Hypothalamus (tissue), 51 donors: ENCODE measurements around the gene ITPR1.
A peak's percentile ranks its signal among the peaks of the same experiment; 100 is the strongest.

ENCODE experiments used
- DNase-seq, 51 donors: peaks; one replicate each; lab custom pipeline; 2025; lab: John Stamatoyannopoulos, UW

Gene ITPR1

DNA sequence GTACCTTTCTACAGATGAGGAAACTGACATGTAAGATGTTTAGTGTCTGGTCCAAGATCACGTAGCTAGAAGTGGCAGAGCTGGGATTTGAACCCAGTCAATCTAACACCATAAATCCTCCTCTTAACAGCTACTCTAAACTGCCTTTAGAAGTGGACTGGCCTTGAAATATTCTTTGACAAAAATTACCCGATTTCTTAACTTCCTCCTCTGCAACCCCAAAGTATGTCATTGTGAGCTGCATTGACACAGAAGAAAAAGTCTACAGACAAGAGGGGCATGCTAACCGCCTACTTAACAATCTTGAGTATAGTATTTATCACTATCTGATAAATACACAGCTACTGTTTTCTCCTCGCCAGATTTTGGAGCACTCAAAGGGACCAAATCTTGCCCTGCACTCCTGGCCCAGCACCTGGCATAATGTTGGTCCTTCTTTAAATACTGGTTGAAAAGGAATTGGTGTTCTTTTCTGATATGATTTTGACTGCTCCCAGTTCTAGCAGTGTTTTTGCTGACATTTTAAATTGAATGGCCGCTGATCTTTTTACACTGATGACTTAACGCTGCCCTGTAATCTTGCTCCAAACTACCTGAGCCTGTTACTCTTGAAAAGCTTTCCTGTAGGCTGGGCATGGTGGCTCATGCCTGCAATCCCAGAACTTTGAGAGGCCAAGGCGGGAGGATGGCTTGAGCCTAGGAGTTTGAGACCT lies 36.9 kb downstream of the ITPR1 start:
- DNase-seq: no peak

GRCh38 chr3:4531478-4532025 lies 38.4 kb downstream of the ITPR1 start:
- DNase-seq: no peak

DNA sequence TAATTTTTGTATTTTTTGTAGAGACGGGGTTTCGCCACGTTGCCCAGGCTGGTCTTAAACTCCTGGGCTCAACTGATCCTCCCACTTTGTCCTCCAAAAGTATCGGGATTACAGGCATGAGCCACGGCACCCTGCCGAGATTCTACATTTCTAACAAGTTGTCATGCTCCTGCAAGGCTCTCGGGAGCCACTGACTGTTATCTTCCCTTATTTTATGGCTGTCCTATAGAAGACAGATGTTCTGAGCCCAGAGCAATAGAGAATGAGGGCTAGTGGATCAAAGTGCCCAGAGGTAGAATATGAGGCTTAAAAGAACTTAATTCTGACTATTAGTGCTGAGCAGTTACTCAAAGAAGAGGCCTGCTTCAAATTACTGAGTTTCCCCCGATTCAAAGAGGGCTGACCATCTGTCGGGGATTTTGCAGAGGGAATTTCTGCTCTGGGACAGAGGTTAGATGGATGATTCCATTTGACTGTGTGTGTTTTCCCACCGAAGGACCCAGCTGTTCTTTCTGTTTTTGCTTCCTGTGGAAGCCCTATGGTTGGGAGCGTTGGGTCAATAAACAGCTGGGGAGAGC lies 39.5 kb downstream of the ITPR1 start:
- DNase-seq: no peak

DNA sequence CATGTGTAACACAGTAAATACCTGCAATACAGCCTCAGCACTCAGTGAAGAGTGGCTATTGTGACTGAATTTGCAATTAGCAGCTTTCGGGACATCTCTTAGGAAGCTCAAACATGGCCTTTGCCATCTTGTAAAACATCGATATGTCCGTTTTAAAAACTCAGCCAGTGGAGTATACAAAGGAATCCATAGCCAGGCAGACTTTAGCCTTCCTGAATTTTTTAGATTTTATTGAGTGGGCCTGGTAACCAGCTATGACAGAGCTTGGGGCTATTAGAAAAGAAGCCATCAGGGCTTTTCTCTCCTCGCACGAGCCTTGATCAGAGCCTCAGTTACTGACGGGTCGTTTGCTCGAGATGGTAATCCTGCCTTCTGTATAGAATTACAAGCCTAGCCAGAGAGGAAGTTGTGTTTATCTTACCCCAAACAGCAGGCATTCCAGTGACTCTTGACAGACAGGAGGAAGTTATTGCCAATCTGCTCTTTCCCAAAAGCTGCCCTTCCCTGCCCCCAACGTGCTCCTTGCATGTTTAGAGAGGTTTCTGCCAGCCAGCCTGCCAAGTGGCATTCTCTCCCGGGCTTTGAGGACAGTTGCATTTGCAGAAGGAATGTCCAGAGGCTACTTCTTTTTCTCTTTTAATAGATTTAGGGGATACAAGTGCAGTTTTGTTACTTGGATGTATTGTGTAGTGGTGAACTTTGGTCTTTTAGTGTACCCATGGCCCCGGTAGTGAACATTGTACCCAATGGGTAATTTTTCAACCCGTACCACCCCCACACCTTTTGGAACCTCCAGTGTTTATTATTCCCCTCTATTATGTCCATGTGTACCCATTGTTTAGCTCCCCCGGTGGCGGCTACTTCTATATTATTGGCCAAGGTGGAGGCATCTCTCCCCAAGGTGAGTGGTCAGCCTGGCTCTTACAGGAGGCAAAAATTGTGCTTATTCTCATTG lies 40.6 kb downstream of the ITPR1 start:
- DNase-seq: peak in 10 of 51 donors; percentile 2 to 28 (median 15)

GRCh38 chr3:4534906-4535305 lies 41.8 kb downstream of the ITPR1 start:
- DNase-seq: no peak

GRCh38 chr3:4536260-4536659 lies 43.1 kb downstream of the ITPR1 start:
- DNase-seq: no peak

DNA sequence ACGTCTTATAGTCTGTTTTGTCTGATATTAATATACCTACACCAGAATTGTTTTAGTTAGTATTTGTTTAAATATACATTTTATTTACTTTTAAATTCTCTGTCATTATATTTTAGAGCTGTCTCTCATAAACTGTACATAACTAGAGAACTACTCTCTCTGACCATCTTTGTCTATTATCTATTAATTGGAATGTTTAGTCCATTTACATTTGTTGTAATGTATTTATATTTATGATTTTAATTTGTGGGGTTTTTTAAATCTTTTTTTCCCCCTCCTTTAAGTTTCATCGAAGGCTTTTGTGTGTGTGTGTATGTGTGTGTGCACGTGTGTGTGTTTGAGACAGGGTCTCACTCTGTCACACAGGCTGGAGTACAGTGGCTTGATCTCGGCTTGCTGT lies 47.1 kb downstream of the ITPR1 start:
- DNase-seq: no peak

GRCh38 chr3:4543110-4543509 lies 50.0 kb downstream of the ITPR1 start:
- no peak for DNase-seq

DNA sequence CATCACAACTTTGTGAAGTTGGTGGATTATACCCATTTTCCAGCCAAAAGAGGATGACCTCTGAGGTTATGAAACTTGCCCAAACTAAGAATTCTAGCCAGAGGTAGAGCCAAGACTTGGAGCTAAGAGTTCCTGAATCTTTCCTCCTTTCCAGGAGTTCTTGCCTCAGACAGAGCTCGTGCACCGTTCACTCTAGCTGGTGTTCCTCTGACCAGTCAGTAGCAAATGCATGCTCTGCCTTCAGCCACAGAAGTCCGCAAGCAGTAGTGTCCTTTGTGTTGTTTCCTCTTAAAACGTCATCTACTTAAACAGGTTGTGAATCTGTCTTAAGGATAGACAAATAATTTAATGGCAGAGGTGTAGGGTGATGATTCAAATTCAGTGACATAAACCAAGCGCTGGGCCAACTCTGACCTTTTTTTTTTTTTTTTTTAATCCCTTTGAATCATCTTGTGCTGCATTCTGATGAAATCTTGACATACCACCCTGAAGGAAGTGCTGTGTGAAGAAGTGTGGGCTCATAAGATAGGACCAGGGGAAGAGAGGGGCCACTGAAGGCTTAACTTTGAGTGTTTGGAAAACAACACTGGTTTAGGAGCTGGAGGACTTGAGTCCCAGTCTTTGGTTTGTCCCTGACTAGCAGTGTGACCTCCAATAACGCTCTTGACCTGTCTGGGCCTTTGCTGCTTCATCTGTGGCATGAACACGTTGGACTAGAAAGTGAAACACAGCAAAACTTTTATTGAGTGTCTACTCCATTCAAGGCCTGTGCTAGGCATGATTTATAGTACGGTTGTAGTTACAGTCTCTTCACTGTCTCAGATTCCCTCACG lies 53.4 kb downstream of the ITPR1 start:
- no peak for DNase-seq

- no peak for DNase-seq
Observed at GRCh38 chr3:4547799-4548198, 54.7 kb downstream of the ITPR1 start.

- DNase-seq: no peak
Observed at GRCh38 chr3:4548356-4548755, 55.2 kb downstream of the ITPR1 start.

DNA sequence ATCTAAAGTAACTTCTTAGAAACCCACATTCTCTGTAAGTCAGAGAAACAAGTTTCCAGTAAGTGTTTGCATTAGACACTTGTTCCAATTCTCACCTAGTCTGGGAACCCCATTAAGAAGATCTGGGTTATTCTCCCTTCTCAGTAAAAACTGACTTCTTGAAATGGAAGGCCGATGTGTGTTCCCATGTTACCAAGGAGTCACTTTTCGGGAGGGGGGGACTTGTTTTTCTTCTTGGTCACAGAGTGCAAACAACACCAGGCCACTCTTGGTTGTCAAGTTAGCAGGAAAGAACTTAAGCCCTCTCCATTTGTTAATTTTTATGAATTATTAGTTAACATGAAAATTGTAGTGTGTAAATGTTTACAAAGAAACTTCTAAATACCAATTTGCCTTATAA lies 55.6 kb downstream of the ITPR1 start:
- no peak for DNase-seq

- no peak for DNase-seq
Observed at GRCh38 chr3:4549896-4550295, 56.7 kb downstream of the ITPR1 start.

DNA sequence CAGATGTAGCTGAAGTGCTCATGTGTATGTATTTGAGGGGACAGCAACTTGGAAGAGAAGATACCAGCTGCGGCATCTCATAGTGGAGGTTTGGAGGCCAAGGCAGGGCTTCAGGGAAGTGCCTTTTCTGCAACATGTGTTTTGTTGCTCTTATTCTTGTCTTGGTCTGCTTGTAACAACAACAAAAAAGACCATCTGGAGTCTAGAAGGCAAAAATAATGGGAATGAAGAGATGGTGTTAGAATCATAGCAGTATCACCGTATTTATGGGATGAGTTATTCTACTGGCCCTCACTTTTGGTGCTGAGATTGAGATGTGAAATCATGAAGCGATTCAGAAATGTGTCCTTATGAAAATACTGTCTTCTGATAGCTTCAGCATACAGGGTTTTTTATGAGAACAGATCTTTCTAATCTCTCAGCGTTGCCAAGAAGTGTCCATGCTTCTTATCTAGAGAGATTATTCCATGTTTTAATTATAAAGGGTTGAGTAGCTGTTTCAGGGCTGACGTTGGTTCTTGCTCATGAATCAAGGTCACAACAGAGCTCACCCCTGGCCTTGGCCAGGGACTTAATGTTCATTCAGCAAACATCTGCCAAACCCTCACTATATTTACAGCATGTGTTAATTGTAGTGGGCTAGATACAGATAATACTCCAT lies 58.0 kb downstream of the ITPR1 start:
- DNase-seq: no peak

- no peak for DNase-seq
Observed at GRCh38 chr3:4551794-4552442, 58.8 kb downstream of the ITPR1 start.

DNA sequence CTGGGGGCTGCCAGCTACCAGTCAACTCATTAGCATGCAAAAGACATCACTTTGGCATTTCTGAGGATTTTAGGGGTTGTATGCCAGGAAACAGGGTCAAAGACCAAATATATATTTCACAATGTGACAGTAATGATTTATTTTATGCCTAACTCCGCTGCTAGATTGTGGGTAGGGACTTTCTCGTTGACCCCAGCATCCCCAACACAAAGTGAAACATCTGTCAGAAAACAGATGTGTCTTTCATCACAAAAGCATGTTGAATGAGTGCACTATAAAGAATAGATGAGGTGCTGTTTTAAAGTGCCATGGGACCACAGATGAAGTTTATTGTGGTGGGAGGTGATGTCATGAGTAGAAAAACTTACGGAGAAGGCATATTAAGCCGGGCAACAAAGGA lies 59.7 kb downstream of the ITPR1 start:
- DNase-seq: no peak

DNA sequence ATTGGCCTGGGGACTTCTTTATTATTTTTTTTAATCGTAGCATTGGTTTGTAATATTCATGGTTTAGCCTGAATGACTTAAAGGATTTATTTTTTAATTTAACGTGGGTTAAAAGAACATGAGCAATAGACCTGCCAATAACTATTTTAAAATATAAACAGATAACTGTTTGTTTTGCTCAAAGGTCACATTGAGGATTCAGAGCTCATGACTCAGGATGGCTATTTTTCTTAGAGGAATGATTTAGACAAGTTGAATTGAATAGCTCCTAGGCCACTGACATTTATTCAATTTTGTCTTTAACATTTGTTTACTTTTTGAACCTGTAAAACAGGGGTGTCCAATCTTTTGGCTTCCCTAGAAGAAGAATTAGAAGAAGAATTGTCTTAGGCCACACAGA lies 68.5 kb downstream of the ITPR1 start:
- no peak for DNase-seq

DNA sequence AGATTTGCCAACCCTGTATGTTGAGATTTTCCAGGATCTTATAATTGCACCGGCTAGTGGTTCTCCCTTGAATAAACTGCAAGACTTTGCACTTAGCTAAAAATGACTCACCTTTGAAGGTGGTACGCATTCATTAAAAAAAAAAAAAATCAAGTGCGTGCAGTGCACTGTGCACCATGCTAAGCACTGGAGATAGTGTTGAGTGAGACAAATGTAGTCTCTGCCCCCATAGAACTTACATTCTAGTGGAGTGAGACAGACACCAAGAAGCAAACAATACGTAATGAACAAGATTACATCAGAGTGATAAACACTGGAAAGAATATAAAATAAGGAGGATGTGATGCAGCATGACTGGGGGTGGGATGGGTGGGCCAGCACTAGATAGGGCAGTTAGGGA lies 69.4 kb downstream of the ITPR1 start:
- no peak for DNase-seq

- DNase-seq: no peak
Observed at GRCh38 chr3:4564270-4564669, 71.1 kb downstream of the ITPR1 start.
